Measurements from ENCODE around the gene PRR12. TPM values are rescaled to one million over a fixed set of nuclear protein-coding genes. Genes with fewer than 3 reads are reported as not detected.

Gene PRR12
- polyA plus RNA-seq, 5 donors, result 15.9 to 35.4 (median 23.7) TPM

DNA sequence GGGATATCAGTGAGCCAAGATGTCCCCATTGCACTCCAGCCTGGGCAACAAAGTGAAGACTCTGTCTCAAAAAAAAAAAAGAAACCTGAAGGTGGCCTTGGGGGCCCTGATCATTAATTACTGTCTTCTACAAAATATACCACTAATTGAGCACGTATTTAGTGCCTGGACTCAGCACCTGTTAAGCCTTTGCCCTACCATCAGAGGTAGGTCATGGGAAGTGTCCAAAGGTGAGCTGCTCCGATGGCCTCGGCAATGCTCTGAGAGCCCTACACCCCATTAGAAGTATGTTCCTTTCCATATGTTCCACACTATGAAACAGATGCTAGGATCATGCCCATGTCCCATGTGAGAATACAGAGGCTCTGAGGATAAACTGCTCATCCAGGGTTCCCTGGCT lies 31.5 kb upstream of the PRR12 start:
- no peak for DNase-seq

DNA sequence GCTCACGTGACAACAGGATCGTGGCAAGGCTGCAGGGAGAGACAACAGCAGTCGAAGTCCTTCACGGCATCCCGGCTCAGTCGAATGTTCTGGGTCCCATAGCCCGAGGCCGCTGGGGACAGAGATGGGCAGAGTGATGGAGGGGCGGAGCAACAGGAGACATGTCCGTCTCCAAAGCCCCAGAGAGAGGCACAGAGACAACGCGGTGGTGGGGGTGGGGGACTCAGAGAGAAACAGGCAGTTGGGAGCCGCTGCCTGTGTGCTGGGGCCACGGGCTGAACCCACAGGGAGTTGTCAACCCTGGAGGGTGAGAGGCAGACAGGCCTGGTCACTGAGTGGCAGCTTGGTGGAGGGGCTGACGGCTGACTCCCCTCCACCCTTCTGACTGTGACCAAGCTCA lies 31.1 kb upstream of the PRR12 start:
- no peak for DNase-seq

DNA sequence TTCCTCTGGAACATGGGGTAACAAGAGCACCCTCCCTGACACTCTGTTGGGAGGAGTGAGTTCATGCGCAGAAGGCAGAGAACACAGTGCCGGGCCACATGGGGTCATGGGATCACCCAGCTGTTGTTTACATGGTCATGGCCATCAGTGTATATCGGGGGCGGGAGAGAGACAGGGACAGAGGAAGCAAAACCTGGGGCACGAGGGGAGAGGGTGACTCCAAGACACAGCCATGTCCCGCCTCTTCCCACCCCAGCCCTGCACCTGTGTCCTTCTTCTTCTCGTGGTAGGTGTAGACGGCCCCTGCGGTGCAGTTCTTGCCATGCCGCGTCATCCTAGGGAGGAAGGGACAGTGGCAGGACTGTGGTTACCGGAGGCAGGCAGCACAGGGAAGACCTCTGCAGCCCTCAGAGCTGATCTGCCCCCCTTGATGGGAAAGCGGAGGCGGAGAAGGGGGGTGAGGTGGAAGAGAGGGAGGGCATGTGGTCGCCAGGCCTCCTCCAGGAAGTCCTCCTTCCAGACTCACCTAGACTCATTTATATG lies 30.6 kb upstream of the PRR12 start:
- DNase-seq, result no peak

DNA sequence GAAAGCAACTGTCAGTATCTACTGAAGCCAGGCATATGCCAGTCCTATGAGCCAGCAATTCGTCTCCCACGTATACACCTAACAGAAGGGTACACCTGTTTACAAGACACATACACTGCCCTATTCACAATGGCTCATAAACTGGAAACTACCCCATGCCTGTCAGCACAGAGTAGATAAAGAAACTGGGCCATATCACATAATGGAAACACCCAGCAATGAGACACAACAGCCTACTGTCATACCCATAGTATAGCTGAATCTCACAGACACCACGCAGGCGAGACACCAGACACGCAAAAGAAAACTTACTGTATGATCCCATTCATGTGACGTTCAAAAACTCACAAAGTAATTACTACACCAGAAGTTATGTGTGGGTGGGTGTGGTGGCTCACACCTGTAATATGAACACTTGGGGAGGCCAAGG lies 26.4 kb upstream of the PRR12 start:
- DNase-seq, result no peak

DNA sequence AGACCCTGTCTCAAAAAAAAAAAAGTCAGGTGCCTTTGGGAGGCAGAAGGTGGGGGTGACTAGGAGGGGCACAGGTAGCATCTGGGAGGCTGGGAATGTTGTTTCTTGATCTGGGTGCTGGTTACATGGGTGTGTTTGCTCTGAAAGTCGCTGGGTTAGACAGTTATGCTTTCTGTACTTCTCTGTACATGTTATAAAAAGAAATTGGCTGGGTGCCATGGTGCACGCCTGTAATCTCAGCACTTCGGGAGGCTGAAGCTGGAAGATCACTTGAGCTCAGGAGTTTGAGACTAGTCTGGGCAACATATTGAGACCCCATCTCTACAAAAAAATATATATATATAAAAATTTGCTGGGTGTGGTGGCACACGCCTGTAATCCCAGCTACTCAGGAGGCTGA lies 25.7 kb upstream of the PRR12 start:
- DNase-seq, result no peak

DNA sequence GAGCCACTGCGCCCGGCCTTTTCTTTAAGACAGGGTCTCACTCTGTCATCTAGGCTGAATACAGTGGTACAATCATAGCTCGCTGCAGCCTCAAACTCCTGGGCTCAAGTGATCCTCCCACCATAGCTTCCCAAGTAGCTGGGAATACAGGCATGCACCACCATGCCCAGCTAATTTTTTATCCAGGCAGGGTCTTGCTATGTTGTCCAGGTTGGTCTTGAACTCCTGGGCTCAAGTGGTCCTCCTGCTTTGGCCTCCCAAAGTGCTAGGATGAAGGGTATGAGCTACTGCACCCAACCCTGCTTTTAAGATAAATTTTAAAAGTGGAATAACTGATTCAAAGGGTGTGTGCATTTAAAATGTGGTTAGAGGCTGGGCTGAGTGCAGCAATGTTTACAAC lies 24.7 kb upstream of the PRR12 start:
- no peak for DNase-seq

DNA sequence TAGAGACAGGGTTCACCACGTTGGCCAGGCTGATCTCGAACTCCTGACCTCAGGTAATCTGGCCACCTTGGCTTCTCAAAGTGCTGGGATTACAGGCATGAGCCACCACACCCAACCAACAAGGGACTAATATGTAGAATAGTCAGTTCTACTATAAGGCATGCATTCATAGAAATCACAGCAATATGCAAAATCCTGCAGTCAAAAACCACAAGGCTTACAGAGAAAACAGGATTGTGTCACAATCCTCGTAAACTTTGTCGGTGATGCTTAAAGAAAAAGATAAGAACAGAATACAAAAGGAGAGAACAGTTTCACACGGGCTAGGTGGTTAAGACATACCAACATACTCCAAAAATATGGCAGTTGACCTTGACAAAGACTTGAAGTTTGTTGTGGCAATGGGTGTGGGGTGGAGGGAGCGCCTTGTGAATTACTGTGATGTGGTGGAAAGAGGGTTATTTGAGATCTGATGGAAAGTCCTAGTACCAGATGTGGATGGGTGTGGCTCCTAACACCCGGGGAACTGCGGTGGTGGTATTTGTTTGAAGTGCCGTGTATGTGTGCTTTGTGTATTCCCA lies 23.0 kb upstream of the PRR12 start:
- DNase-seq, result no peak

DNA sequence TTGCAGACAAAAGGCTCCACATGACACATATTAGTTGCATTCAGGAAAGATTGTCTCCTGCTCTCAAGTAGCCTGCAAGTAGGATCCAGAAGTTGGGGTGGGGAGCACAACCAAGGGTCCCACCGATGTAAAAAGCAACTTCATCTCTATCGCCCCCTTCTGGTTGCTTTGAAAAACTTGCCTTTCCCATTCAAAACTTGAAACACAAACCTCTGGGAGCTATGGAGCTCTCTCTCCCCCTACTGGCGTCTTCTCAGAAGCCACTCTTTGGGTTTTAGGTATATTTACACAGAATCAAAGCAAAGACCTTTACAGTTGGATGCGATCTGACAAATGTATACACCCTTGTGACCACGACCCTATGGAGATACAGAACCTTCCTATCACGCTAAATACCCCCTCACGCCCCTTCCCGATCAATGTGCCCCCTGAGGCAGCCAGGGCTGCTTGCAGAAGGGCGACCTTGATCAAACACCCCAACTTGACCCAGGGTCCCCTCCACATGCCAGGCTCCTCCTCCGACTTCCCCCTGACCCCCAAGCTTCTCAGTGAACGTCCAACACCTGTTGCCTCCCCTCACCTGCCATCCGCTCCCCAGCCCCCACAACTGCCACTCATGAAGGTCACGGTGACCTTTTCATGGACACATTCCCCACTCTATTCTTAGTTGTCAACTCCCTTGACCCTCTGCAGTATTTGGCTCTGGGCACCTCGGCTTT lies 20.7 kb upstream of the PRR12 start:
- DNase-seq, result peak; percentile 59 to 74

DNA sequence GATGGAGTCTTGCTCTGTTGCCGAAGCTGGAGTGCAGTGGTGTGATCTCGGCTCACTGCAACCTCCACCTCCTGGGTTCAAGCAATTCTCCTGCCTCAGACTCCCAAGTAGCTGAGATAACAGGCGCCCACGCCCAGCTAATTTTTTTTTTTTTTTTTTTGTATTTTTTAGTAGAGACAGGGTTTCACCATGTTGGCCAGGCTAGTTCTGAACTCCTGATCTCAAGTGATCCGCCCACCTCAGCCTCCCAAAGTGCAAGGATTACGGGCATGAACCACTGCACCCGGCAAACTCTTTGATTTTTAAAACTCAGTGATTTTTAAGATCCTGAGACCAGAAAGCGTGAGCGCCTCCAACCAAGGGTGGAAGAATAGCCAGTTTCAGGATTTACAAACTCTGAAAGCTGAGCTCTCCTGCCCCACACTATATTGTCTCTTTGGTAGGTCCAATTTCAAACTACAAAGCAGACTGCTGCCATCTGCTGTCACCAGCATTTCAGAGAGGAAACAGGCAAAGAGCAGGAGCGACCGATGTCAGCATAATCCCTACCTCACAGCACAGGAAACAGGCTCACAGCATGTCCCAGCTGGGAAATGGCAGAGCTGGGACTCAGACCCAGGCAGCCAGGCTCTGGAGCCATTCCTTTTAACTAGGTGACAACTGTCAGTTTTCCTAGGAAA lies 19.8 kb upstream of the PRR12 start:
- no peak for DNase-seq

DNA sequence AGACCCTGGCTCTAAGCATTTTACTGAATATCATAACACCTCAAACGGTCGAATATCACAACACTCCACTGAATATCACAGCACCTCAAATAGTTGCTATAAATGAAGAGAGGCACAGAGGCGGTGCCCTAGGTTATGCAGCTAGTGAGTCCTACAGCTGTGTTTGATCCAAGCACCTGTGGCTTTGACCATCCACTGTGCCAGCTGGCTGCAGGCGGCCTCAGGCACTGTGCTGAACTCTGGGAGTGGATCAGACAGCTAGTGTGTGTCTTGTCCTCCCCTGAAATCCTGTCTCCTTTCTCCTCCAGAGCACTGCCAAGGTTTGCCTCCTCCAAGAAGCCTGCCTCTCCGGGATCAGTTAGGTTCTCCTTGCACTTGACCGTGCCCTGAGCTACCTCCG lies 18.0 kb upstream of the PRR12 start:
- DNase-seq, result no peak

DNA sequence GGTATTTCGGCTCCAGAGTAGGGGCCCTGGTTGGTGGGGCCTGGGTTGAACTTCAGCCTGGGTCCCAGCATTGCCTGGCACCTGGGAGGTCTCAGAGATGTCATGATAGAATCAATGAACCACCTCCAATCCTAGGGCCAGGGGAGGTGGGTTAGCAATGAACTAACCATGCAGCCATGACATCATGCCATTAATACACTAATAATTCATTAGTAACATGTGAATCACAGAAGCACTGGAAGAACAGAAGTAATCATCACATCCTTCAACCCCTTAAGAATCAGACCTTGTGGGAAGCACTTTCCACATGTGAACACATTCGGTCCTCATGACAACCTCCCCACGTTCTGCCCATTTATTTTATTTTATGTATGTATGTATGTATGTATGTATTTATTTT lies 17.6 kb upstream of the PRR12 start:
- no peak for DNase-seq

DNA sequence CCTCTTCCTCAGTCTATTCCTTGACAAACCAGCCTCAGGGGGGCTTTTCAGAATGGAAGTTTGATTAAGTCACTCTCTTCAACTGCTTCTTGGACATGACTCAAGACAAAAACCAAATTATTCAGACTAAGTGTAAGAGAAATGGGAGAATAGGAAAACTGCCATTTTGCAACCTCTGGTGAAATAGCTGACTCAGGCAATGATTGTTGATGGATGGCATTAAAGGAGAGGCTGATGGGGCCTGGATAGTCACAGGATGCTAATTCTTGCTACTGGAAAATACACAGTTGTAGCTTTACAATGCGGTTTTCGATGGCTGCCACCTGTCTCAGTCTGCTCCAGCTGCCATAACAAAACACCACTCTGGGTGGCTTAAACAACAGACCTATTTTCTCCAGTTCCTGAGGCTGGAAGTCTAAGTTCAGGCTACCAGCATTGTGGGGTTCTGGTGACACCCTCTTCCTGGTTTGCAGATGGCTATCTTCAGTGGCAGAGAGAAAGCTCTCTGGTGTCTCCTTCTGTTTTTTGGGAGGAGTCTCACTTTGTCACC lies 16.7 kb upstream of the PRR12 start:
- no peak for DNase-seq

DNA sequence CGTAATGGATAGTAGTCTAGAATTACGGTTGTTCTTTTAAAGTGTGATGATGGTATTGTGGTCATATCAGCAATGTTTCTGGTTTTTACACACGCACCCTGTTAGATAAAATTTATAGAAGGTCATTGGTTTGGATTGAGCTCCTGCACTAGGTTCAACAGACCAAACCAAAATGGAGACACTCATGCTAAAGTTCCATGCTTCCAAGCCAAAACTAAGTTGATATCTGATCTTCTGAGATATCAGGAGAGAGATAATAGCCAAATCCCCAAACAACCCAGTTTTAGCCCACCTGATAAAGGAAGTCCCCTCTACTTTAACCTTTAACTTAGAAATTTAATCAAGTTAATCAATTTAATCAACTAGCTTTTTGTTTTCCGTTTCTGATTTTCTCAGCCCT lies 11.8 kb upstream of the PRR12 start:
- no peak for DNase-seq

DNA sequence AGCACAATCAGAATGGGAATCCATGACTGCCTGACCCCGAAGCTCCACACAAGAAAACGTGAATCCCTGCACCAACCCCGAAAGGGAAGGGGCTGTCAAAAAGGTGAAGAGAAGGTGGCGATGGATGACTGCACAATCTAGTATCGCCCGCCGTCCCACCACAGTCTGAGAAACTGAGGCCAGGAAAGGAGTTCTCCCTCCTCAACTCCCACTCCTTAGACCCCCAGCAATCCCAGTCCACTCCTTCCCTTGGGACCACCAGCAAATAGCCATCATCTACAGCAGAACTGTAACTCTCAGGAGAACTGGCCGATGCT lies 11.1 kb upstream of the PRR12 start:
- DNase-seq, result no peak

DNA sequence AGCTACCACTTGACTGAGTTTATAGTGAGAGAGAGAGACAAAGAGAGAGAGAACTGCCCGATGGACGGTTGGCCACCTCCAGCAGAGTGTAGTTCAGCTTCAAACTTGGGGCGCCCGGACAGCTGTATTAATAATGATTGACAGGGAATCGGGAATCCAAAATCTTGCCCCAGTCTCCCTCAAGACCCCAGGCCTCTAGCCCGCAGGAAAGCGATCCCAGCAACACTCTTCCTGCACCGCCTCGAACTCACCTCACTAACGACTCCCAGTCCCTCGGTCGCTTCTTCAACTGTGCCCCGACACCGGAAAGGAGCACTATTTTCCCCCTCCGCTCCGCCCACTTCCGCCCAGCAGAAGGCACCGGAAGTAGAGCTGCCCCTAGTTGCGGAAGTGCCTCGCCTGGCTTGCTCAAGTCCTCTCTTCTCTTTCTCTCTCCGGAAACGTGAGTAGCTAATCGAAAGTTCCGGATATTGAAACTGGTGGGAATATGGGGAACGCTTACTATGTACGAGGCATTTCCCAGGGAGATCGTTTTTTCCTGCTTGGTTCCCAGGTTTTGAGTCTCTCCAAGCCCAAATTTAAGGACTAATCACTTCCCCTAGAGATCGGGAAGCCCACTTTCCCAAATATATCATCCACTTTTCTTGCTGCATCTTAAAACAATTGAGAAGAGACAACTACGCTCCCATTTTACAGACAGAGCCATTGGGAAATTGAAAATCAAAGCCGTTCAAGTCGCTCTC lies 10.5 kb upstream of the PRR12 start, which contains the start of gene NOSIP:
NOSIP (minus strand) TSS at position 293 of the 743 bp plus-strand sequence. CDS start 19,865 bp downstream, outside the sequence.
- DNase-seq, result peak; percentile 93 to 95

DNA sequence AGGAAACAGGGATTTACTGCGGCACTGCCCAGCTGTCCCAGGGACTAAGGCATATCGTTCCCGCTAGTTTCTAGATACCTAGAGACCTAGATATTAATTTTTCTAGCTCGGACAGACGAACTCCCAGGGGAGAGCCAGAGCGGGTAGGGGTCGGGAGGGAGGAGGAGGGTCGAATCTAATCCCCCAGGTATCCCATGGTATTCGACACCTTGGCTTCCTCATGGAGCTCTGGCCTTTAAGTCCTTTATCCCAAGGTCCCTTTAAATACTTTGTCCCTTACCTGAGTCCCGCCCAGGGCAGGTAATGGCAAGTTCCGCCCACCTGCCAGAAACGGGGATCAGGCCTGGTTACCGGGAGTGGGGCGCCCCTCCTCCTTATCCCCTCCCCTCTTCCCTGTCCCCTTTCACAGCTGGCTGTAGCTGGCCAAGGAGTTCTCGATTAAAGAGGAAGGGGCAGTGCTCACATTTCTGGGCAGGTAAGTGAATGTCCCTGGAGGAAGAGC lies 9.9 kb upstream of the PRR12 start, which contains the start of gene PRRG2:
PRRG2 (plus strand) TSS at position 310 of the 502 bp plus-strand sequence. CDS start 1,904 bp downstream, outside the sequence.
- no peak for DNase-seq

DNA sequence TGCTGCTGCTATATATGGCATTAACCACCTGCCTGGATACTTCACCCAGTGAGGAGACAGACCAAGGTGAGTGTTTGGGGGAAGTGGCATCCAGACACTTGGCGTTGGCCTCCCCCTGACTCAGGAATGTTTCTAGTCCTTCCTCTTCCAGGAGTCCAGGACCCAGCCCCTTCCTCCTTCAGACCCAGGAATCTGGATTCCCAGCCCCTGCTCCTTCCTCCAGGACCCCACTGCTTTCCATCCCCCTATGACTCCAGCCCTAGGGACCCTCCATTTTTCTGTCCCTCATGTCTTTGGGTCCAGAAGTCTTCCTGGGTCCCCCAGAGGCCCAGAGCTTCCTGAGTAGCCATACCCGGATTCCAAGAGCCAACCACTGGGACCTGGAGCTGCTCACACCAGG lies 7.7 kb upstream of the PRR12 start:
- DNase-seq, result no peak

DNA sequence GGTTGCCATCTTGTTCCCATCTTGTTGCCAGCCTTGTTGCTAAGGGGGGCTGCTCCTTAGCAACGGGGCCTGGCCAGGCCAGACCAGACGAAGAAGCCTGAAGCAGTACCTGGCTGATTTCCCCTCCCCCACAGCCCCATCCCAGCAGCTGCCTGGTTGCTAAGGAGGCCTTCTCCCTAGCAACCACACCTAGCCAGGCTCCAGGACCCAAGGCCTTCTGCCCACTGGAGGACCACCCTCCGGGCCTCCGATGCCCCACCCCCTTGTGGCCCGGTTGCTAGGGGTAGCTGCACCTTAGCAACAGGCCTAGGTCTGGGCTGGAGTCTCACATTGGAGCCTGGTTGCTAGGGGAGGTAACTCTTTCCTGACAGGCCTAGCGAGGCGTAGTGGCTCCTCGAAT lies 6.0 kb upstream of the PRR12 start:
- no peak for DNase-seq

DNA sequence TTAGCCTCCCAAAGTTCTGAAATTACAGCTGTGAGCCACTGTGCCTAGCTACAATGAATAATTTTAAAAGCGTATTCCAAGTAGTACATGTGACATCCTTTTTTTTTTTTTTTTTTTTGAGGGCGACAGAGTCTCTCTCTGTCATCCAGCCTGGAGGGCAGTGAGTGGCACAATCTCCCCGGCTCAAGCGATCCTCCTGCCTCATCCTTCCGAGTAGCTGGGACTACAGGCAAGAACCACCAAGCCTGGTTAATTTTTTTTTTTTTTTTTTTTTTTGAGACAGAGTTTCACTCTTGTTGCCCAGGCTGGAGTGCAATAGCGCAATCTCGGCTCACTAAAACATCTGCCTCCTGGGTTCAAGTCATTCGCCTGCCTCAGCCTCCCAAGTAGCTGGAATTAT lies 3.8 kb upstream of the PRR12 start:
- DNase-seq, result no peak

DNA sequence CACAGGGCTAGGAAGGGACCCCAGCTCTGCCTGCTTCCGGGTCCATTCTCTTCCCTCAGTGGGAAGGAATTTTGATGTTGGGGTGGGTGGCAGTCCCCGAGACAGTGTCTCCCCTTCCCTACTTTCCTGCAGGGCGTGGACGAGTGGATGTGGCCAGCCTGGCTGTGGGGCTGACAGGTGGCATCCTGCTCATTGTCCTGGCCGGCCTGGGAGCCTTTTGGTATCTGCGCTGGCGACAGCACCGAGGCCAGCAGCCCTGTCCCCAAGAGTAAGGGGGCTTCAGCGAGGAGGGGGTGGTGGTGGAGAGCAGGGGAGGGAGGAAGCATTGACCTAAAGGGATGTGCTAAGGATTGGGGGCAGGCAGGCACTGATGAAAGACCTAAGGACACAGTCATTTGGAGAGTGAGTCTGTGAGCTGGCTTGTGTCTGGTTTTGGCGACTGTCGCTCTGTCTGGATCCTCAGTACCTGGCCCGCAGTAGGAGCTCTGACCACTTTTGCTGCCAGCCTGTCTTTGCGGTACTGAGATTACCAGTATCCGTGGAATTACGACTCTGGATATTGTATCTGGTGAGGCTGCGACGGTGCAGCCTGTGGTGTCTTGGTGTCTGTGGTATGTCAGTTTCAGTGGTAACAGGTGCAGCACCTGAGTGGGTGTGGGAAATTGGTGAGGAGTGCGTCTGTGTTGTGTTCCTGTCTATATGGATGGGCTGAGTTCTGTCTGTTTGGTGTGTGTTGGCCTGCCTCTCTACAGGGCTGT lies 2.4 kb upstream of the PRR12 start:
- no peak for DNase-seq

DNA sequence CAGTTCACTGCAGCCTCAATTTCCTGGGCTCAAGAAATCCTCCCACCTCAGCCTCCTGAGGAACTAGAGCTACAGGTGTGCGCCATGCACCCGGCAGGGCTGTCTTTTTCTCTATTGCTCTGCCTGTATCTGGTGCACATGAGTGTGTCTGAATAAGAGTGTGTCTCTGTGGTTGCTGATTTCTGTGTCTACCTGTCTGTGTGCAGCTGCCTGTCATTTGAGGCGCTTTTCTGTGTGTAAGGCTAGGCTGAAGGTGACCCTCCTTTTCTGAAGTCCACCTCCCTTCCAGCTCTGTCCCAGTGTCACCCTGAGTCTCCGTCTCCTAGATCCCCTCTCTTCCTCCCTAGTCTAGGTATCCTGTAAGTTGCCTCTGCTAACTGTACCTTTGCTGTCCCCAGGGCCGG lies 1.5 kb upstream of the PRR12 start:
- DNase-seq, result no peak

Data from right lung (tissue), 5 donors.